ENCODE measurements around the gene MYOCOS. TPM values are rescaled to one million over a fixed set of nuclear protein-coding genes. Genes with fewer than 3 reads are reported as not detected.

Gene MYOCOS
- total and polyA plus RNA-seq, 2 donors (not counting 1 experiment from before 2014, with no cell fraction given), result not detected

DNA sequence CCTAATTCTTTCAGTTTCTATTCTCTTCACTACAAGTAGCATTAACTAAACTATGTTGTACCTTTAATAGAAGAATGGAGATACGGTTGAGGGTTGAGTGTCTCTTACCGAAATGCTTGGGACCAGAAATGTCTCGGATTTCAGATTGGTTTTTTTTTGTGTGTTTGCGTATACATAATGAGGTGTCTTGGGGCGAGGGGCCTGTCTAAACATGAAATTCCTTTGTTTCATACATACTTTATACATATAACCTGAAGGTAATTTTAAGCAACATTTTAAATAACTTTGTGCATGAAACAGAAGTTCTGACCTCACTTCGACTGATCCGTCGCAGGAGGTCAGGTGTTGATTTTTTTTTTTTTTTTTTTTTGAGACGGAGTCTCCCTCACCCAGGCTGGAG is 36.3 kb upstream of the MYOCOS start:
- Histone ChIP-seq H3K9ac (ENCODE audit: insufficient read depth, low read length) (no peak overlapping the region), H2AFZ (ENCODE audit: low read length) (no peak overlapping the region), H3K27me3 (ENCODE audit: control insufficient read depth, insufficient read depth, low read length) (no peaks in the 10 kb centered on the region), H3K79me2 (ENCODE audit: control insufficient read depth, insufficient read depth, low read length) (no peaks in the 10 kb centered on the region), H3K4me3 (replicated peaks in 1 of 4; ENCODE audit: control extremely low read depth in 1 of 4, insufficient read depth in 1 of 4, low read depth in 3 of 4, low read length in 4 of 4) (no peak overlapping the region), H4K20me1 (ENCODE audit: control insufficient read depth, extremely low read depth, insufficient read depth, low read length) (no peaks in the 10 kb centered on the region), H3K36me3 (ENCODE audit: control insufficient read depth, insufficient read depth, low read length) (peaks cover 13% of the 10 kb centered on the region), H3K4me1 (ENCODE audit: control insufficient read depth, extremely low read depth, insufficient read depth, low read length) (peaks cover 2% of the 10 kb centered on the region), H3K27ac (ENCODE audit: insufficient read depth, low read length) (no peak overlapping the region), H3K9me3 (ENCODE audit: control insufficient read depth, insufficient read depth, low read depth, low read length) (no peaks in the 10 kb centered on the region), H3K4me2 (ENCODE audit: extremely low read depth, insufficient read depth, low read length) (no peak overlapping the region)
- DNase-seq (ENCODE audit: low read depth in 2 of 2), result no peak
- TF ChIP-seq EZH2 (IDR thresholded peaks at IDR 0.05; ENCODE audit: low read length, missing control alignments), result no peak
- TF ChIP-seq, protein P1, sequence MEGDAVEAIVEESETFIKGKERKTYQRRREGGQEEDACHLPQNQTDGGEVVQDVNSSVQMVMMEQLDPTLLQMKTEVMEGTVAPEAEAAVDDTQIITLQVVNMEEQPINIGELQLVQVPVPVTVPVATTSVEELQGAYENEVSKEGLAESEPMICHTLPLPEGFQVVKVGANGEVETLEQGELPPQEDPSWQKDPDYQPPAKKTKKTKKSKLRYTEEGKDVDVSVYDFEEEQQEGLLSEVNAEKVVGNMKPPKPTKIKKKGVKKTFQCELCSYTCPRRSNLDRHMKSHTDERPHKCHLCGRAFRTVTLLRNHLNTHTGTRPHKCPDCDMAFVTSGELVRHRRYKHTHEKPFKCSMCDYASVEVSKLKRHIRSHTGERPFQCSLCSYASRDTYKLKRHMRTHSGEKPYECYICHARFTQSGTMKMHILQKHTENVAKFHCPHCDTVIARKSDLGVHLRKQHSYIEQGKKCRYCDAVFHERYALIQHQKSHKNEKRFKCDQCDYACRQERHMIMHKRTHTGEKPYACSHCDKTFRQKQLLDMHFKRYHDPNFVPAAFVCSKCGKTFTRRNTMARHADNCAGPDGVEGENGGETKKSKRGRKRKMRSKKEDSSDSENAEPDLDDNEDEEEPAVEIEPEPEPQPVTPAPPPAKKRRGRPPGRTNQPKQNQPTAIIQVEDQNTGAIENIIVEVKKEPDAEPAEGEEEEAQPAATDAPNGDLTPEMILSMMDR (conservative IDR thresholded peaks at IDR 0.05 in 1 of 2, IDR thresholded peaks at IDR 0.05 in 1 of 2; ENCODE audit: low read depth in 1 of 2, low read length in 2 of 2), result no peak

DNA sequence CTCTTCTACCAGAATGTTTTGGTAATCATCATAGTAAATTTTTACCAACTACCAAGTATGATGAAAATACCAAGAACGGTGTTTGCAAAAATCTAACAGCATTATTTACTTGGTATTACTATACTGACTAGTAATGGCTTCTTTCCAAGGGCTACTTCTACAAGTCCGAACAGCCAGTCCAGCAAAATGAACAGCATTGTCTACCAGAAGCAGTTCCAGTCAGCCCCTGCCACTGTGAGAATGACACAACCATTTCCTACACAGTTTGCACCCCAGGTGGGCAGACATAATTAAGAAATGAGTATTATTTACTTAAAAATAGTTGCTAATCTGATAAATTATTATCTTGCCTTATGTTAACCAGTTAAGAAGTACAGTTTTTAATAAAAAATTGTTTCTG is 33.8 kb upstream of the MYOCOS start:
- DNase-seq (ENCODE audit: low read depth in 2 of 2), result no peak
- Histone ChIP-seq H3K4me3 (replicated peaks in 1 of 4; ENCODE audit: control extremely low read depth in 1 of 4, insufficient read depth in 1 of 4, low read depth in 3 of 4, low read length in 4 of 4) (no peak overlapping the region), H4K20me1 (ENCODE audit: control insufficient read depth, extremely low read depth, insufficient read depth, low read length) (no peaks in the 10 kb centered on the region), H3K79me2 (ENCODE audit: control insufficient read depth, insufficient read depth, low read length) (no peaks in the 10 kb centered on the region), H2AFZ (ENCODE audit: low read length) (no peak overlapping the region), H3K9ac (ENCODE audit: insufficient read depth, low read length) (no peak overlapping the region), H3K4me2 (ENCODE audit: extremely low read depth, insufficient read depth, low read length) (no peak overlapping the region), H3K36me3 (ENCODE audit: control insufficient read depth, insufficient read depth, low read length) (peaks cover 14% of the 10 kb centered on the region), H3K27me3 (ENCODE audit: control insufficient read depth, insufficient read depth, low read length) (no peaks in the 10 kb centered on the region), H3K4me1 (ENCODE audit: control insufficient read depth, extremely low read depth, insufficient read depth, low read length) (peaks cover 2% of the 10 kb centered on the region), H3K9me3 (ENCODE audit: control insufficient read depth, insufficient read depth, low read depth, low read length) (no peaks in the 10 kb centered on the region), H3K27ac (ENCODE audit: insufficient read depth, low read length) (no peak overlapping the region)
- TF ChIP-seq EZH2 (IDR thresholded peaks at IDR 0.05; ENCODE audit: low read length, missing control alignments), result no peak
- TF ChIP-seq, protein P1 (conservative IDR thresholded peaks at IDR 0.05 in 1 of 2, IDR thresholded peaks at IDR 0.05 in 1 of 2; ENCODE audit: low read depth in 1 of 2, low read length in 2 of 2), result no peak

DNA sequence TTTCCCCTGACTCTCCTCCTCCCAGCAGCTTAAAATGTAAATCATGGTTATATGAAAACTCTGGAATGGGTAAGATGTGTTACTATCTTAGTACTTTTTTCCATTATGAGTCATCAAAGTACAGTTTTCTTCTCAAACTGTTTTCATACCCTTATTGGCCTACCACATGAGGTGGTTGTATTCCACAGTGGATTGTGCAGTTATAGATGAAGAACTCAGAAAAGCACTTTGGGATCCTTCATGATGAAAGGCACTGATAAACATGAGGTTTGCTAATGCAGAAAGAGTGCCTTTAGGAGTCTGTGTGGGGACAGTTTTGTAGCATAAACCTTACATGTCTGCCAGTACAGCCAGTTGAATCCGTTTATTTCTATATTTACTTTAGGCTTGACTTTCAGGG is 32.0 kb upstream of the MYOCOS start:
- Histone ChIP-seq H3K4me2 (ENCODE audit: extremely low read depth, insufficient read depth, low read length) (no peak overlapping the region), H2AFZ (ENCODE audit: low read length) (no peak overlapping the region), H3K27ac (ENCODE audit: insufficient read depth, low read length) (no peak overlapping the region), H3K4me3 (replicated peaks in 1 of 4; ENCODE audit: control extremely low read depth in 1 of 4, insufficient read depth in 1 of 4, low read depth in 3 of 4, low read length in 4 of 4) (no peak overlapping the region), H3K27me3 (ENCODE audit: control insufficient read depth, insufficient read depth, low read length) (no peaks in the 10 kb centered on the region), H3K36me3 (ENCODE audit: control insufficient read depth, insufficient read depth, low read length) (peaks cover 8% of the 10 kb centered on the region), H4K20me1 (ENCODE audit: control insufficient read depth, extremely low read depth, insufficient read depth, low read length) (no peaks in the 10 kb centered on the region), H3K4me1 (ENCODE audit: control insufficient read depth, extremely low read depth, insufficient read depth, low read length) (peaks cover 2% of the 10 kb centered on the region), H3K9me3 (ENCODE audit: control insufficient read depth, insufficient read depth, low read depth, low read length) (no peaks in the 10 kb centered on the region), H3K9ac (ENCODE audit: insufficient read depth, low read length) (no peak overlapping the region), H3K79me2 (ENCODE audit: control insufficient read depth, insufficient read depth, low read length) (no peaks in the 10 kb centered on the region)
- TF ChIP-seq, protein P1 (conservative IDR thresholded peaks at IDR 0.05 in 1 of 2, IDR thresholded peaks at IDR 0.05 in 1 of 2; ENCODE audit: low read depth in 1 of 2, low read length in 2 of 2), result no peak
- TF ChIP-seq EZH2 (IDR thresholded peaks at IDR 0.05; ENCODE audit: low read length, missing control alignments), result no peak
- peak; percentile 20 to 69 for DNase-seq (ENCODE audit: low read depth in 2 of 2)
